NCI-H187 treated with DMSO at 0.1 percent for 48 hours (cell line): Measurements from ENCODE around the gene MCAM.

Experiments used
- DNase-seq: peaks from one replicate; lab custom pipeline; 2025; lab: John Stamatoyannopoulos, UW

The MCAM gene

DNA sequence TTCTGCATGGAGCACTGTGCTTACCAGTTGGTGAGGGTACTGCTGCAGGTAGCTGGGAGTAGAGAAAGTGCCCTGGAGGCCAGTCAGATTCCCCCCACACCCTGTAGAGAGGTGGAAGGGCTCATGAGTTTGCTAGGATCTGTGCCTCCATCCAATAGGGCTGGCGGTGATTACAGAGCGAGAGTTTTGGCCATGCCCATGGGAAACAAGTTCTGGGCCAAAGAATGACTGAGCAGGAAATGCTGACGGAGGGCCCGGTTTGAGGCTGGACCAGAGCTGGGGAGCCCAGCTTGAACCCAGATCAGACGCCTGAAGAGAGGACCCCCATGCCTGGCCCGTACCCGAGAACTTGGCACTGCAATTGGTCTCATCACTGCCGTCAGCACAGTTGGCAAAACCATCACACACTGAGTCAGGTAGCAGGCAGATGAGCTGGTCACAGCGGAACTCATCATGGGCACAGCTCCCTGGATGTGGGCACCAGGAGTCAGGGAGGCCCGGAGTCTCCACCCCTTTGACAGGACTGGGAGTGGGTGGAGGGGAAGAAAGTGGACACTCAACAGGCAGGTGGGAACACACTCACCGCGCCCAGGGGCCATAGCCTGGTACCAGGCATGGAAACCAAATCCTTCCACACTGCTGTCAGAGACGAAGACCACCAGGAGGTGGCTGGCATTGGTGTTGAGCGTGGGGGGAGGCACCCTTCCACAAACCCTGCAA, 27.5 kb upstream of the MCAM start:
- no peak for DNase-seq

GRCh38 chr11:119343726-119344125, 26.8 kb upstream of the MCAM start:
- no peak for DNase-seq

DNA sequence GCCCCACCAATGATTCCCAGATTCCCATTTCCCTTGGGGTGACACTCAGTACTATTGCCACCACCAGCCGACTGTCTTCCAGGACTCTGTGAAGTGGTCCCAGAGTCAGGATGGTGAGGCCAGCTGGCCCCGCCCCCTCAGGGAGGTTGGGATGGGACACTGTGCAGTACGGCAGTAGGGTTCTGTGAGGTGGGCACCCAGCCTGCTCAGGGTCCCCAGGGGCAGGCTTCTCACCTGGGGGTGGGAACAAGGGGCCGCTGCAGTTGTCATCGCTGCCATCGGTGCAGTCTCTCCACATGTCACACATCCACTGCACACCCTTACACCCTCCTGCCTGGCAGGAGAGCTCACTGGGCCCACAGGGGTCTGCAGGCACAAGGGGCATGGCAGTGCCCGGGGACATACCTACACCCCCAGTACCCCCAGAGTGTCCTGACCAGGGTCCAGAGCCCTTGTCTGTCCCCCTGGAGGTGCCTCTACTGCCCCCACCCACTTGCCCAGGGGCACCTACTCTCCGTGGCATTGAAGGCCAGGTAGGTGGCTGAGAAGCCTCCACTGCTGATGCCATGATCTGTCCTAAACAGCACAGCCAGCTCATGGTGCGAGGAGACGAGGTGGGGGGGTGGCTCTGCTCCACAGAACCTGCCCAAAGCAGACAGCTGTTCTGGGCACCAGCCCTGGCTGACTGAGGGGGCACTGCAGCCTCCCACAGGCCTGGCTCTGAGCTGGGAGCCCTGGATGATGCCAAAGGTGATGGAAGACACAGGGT, 25.6 kb upstream of the MCAM start:
- no peak for DNase-seq

- DNase-seq: no peak
Measured at GRCh38 chr11:119342023-119342300, 25.0 kb upstream of the MCAM start.

DNA sequence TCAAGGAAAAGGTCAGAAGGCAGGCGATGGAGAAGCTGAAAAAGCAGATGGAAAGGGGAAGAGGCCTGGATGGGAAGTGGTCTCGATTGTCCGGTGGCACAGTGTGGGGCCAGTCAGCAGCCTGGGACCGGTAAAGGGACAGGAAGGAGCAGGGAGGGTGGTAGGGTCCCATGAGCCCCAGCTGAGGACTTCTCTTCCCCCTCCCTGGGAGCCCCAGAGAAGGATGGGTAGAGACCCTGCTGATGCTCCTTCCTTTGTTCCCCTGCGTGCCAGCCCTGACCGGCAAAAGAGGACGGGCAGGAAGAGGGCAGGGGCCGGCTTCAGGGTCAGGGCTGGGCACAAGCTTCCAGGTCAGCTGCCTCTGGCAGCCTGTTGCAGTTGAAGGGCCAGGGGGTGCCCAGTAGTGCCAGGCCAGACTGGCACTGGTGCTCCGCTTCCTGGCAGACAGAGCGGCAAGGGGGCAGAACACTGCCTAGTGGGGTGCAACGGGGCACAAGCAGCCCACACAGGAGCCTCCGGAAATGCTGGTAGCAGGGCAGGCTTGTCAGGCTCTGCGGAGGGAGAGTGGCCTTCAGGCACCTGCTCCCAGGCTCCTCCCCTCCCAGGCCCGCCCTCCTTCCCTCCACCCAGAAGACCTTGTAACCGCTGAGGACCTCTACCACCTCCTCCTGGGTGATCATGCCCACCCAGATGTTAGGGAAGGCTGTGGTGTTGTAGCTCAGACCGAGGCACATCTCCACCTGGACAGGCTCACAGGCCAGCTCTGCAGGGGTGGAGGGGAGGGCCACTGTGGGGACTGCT, 24.5 kb upstream of the MCAM start:
- no peak for DNase-seq

DNA sequence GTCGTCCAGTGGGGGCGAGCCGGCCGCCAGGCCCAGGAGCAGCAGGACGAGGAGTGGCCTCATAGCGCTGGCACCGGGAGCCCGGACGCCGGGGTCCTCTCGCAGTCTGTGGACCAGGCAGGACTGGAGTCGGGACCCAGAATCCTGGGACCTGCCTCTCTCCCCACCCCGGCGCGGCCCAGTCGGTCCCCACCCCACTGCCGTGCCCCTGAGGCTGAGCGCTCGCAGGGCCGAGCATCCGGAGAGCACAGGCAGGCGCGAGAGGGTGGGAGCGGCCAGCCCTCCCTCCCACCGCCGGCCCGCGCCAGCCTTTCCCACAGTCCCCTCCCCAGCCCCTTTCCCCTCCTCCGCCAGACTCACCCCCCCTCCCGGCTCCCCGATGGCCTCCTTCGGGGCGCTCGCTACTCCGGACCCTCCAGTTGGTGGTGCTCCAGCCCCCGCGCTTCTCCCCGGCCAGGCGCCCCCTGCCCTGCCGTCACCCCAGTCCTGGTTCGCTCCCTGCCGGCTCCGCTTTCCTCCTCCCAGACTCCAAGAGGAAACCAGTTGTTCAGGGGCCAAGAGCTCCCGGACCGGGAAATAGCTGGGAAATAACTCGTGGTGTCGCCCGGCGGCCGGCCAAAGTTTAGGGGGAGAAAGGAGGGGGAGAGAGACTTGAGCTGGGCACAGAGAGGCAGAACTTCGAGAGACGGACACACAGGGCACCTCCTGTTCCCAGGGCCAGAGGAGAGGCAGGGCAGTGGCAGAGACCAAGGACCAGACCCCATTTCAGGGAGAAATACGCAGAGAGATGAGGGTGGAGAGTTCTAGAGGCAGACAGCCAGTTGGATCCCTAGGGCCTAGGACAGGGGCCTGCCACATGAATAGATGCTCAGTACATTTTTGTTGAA, 23.6 kb upstream of the MCAM start, which contains the start of gene C1QTNF5:
Gene C1QTNF5 (minus strand): TSS at position 549 of the 887 bp plus-strand sequence. CDS start 486 bp downstream, at position 63.
- DNase-seq: no peak

- DNase-seq: no peak
Measured at GRCh38 chr11:119339589-119340334, 22.8 kb upstream of the MCAM start.

DNA sequence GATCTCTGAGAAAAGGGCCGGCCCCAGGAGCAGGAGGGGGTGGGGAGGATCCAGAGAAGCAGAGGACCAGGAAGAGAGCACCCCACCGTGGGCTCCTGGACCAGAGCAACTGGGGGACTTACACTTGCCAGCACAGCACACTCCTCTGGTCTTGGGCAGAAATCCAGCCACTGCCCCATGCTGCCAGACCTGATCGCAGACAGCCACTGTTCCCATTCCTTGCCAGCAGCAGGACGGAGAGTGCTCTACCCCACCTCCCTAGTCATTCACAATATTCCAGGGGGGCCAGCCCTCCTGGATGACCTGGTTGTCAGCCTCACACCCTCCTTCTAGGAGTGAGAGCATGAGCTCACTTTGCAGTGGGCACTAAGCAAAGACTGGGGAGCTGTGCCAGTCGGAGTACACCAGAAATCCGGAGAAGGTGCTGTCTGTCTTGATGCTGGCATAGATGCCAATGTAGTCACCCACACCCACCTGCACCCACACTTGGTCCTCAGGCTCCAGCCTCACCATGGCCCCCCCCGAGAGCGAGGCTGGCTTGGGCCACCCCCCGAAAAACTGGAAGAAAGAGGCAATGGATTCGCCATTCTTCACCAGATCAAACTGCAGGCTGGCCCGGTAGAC, 22.1 kb upstream of the MCAM start:
- DNase-seq: no peak

DNA sequence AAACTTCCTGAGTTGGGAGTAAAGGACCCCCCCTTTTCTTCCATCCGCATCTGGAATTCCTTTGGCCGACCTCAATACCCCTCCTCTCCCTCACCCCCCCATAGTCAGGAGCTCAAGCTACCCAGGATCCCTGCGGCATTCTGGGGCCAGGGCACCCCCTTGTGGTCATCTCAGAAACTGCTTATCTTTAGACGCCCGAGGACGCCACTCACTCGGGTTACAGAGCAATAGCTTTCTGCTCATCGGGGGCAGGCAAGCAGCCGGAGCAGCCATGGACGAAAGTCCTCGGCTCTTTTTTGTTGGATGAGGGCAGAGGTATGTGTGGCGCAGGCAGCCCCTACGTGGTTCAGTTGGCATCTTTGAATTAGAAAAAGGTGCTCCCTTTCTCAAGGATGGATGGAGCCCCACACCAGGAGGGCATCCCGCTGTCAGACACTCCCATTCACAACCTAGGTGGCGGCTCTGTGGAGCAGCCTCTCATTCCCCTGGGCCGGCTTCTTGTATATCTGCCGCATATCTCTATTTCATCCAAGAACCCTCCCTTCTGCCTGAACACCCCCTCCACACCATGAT, 21.5 kb upstream of the MCAM start:
- DNase-seq: no peak

DNA sequence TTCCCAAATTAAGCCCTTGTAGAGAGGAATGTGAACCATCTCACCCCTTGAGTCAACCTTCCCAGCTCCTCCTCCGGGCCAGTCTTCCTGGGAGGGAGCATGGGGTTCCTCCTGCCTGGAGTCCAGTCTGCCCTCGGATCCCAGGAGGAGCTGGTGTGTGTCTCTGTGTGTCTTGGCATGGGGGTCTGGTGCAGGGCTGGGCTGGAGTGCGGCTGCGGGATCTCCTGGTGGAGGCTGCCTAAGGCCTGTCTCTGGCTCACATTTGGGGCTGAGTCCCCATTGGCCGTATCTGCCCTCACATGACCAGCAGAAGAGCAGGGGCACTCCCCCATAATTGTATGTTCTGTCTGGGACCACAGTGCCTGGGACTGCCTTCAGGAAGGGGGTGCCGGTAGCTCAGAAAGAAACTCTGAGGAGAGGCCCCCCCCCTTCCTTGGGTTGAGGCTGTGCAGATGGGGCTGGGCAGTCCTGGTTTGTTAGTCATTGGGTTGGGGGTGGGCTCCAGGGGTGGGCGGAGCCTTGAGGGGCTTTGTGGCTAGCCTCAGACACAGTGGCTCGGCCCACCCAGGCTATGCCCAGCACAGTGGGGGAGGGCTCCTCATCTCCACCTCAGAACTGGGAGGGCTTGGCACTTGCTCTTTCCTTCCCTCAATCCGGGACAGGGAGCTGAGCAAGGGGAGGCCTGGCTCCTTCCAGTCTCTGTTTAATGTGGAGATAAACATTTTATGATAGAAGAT, 20.8 kb upstream of the MCAM start:
- no peak for DNase-seq

- DNase-seq: no peak
Measured at GRCh38 chr11:119336744-119337469, 20.0 kb upstream of the MCAM start.

GRCh38 chr11:119335655-119336543, 19.0 kb upstream of the MCAM start:
- no peak for DNase-seq

DNA sequence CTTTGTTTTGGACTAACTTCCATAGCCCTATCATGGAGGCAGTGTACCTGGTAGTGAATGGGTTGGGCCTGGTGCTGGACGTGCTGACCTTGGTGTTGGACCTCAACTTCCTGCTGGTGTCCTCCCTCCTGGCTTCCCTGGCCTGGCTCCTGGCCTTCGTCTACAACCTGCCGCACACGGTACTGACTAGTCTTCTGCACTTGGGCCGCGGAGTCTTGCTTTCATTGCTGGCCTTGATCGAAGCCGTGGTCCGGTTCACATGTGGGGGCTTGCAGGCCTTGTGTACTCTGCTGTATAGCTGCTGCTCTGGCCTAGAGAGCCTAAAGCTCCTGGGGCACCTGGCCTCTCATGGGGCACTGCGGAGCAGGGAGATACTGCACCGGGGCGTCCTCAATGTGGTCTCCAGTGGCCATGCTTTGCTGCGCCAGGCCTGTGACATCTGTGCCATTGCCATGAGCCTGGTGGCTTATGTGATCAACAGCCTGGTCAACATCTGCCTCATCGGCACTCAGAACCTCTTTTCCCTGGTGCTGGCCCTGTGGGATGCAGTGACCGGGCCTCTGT, 18.2 kb upstream of the MCAM start:
- no peak for DNase-seq

DNA sequence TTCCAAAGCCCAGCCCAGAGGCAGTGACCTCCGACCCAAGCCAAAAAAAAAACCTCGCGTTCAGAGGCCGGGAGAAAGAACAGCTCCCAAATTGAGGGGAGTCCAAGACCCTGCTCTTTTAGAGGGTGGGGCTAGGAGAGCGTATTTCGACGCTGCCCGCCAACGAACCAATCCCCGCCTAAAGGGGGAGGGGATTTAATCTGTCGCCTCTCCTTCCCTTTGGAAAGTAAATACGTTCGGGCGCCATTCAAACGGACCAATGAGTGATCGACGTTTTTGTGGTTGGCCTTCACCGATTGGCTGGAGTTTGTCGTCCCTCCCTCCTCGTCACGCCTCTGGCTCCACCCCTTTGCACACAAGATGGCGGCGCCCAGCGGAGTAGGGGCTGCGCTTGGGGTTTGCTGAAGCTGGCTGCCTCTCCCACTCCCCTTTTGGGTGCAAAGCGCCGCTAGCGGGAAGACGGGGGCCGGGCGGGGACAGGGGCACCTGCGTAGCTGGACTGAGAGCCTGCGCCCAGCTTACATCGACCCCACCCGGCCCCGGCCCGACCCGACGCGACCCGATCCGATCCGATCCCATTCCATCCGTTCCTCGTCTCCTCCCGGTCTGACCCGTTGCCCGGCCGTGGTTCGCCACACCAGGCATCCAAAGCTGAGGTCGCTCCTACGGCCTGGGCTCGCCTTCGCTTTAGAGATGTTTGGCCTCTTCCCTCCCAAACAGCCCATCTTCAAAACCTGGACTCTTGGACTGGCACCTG, 17.4 kb upstream of the MCAM start, which contains the start of gene RNF26:
Gene RNF26 (plus strand): TSS at position 354 of the 757 bp plus-strand sequence. CDS start 596 bp downstream, outside the sequence.
- peak; percentile 83 for DNase-seq

GRCh38 chr11:119332111-119332765, 15.3 kb upstream of the MCAM start:
- DNase-seq: no peak

GRCh38 chr11:119330237-119330636, 13.3 kb upstream of the MCAM start:
- no peak for DNase-seq
